Activated naive CD8-positive, alpha-beta T cell treated with anti-CD3 and anti-CD28 coated beads for 36 hours (primary cell): ENCODE measurements around the gene WDR73. TPM values are rescaled to one million over a fixed set of nuclear protein-coding genes. Genes with fewer than 3 reads are reported as not detected.

Source experiments
- DNase-seq: peaks from one replicate; pipeline ENCODE4 v3.0.0; 2021
- H3K27ac Mint-ChIP-seq: one replicate; pipeline ENCODE4 v1.8.0; 2022; ENCODE audit warnings: mild to moderate bottlenecking, moderate library complexity, mixed read lengths
- H3K27me3 Mint-ChIP-seq: one replicate; pipeline ENCODE4 v1.8.0; 2022; ENCODE audit warnings: mild to moderate bottlenecking, mixed read lengths
- H3K36me3 Mint-ChIP-seq: one replicate; pipeline ENCODE4 v1.8.0; 2021; ENCODE audit warnings: mild to moderate bottlenecking, mixed read lengths
- H3K4me1 Mint-ChIP-seq: one replicate; pipeline ENCODE4 v1.8.0; 2021; ENCODE audit warnings: mixed read lengths
- H3K4me3 Mint-ChIP-seq: one replicate; pipeline ENCODE4 v1.8.0; 2022; ENCODE audit warnings: mild to moderate bottlenecking, moderate library complexity, mixed read lengths
- H3K9me3 Mint-ChIP-seq: one replicate; pipeline ENCODE4 v1.8.0; 2022; ENCODE audit warnings: mixed read lengths
- total RNA-seq, 2 experiments: library from RNA; stranded (reverse); gene quantifications; one replicate each; pipeline ENCODE4 v1.2.3, GENCODE V29; 2021

The WDR73 gene
- total RNA-seq, 2 experiments from 2014 or later = 22.1 to 26.3 TPM

GRCh38 chr15:84668221-84668982 is 14.3 kb upstream of the WDR73 start:
- Mint-ChIP-seq H3K9me3 (no peaks in the 10 kb centered on the region), H3K27ac (no peak overlapping the region), H3K4me3 (no peak overlapping the region), H3K27me3 (no peaks in the 10 kb centered on the region), H3K4me1 (peaks cover 21% of the 10 kb centered on the region), H3K36me3 (peaks cover 15% of the 10 kb centered on the region)
- no peak for DNase-seq

GRCh38 chr15:84666373-84666772 is 12.3 kb upstream of the WDR73 start:
- Mint-ChIP-seq H3K27me3 (no peaks in the 10 kb centered on the region), H3K4me1 (peaks cover 15% of the 10 kb centered on the region), H3K4me3 (no peak overlapping the region), H3K36me3 (peaks cover 11% of the 10 kb centered on the region), H3K27ac (peak overlapping the region; percentile 30), H3K9me3 (no peaks in the 10 kb centered on the region)
- no peak for DNase-seq

- no peaks in the 10 kb centered on the region for H3K27me3 Mint-ChIP-seq
- no peak overlapping the region for H3K4me3 Mint-ChIP-seq
- peaks cover 21% of the 10 kb centered on the region for H3K4me1 Mint-ChIP-seq
- no peak for DNase-seq
- H3K27ac Mint-ChIP-seq = no peak overlapping the region
- no peaks in the 10 kb centered on the region for H3K36me3 Mint-ChIP-seq
- H3K9me3 Mint-ChIP-seq = no peaks in the 10 kb centered on the region
Observed at GRCh38 chr15:84661001-84661400, 6.9 kb upstream of the WDR73 start.

- Mint-ChIP-seq H3K27me3 (no peaks in the 10 kb centered on the region), H3K4me3 (no peak overlapping the region), H3K4me1 (peaks cover 21% of the 10 kb centered on the region), H3K9me3 (no peaks in the 10 kb centered on the region), H3K27ac (no peak overlapping the region), H3K36me3 (no peaks in the 10 kb centered on the region)
- DNase-seq = no peak
Observed at GRCh38 chr15:84659904-84660781, 6.1 kb upstream of the WDR73 start.

GRCh38 chr15:84658788-84659411 is 4.8 kb upstream of the WDR73 start:
- Mint-ChIP-seq H3K9me3 (no peaks in the 10 kb centered on the region), H3K27ac (peak overlapping the region; percentile 79), H3K36me3 (no peaks in the 10 kb centered on the region), H3K27me3 (no peaks in the 10 kb centered on the region), H3K4me3 (peak overlapping the region; percentile 65), H3K4me1 (peaks cover 26% of the 10 kb centered on the region)
- no peak for DNase-seq

DNA sequence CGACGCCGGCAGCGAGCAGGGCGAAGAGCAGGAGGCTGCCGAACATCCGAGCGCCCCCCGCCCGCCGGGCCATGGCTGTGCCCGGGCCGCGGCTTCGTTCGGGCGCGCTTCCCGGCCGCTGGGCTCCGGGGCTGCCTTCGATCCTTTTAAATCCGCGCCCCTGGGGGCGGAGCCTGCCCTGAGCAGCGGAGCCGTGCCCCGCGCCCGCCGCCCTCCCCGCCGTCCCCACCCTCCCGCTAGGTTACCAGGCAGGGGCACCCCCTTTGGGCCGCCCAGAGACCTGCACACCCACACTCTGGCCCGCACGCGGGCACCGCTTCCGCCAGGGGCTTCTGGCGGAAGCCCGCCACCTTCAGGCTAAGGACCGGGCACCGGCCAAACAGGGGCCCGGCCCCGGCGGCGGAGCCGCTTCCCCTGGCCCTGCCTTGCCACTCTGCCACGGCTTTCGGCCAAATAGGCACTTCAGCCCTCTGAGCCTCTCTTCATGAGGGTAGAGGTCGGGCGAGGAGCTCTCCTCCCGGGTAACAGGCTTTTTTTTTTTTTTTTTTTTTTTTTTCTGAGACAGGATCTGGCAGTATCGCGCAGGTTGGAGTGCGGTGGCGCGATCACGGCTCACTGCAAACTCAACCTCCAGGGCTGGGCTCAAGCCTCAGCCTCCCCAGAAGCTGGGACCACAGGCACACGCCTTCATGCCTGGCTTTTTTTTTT is 4.2 kb upstream of the WDR73 start, which contains the start of gene NMB:
TSS of gene NMB (minus strand) at position 120 of the 708 bp plus-strand sequence. CDS start at position 73, 47 bp downstream.
- no peaks in the 10 kb centered on the region for H3K9me3 Mint-ChIP-seq
- H3K27me3 Mint-ChIP-seq = no peaks in the 10 kb centered on the region
- no peaks in the 10 kb centered on the region for H3K36me3 Mint-ChIP-seq
- peak; percentile 87 for DNase-seq
- peak within 1 kb of the TSS; percentile 65 for H3K4me3 Mint-ChIP-seq
- H3K4me1 Mint-ChIP-seq = peaks cover 32% of the 10 kb centered on the region
- peak within 1 kb of the TSS; percentile 79 for H3K27ac Mint-ChIP-seq

DNA sequence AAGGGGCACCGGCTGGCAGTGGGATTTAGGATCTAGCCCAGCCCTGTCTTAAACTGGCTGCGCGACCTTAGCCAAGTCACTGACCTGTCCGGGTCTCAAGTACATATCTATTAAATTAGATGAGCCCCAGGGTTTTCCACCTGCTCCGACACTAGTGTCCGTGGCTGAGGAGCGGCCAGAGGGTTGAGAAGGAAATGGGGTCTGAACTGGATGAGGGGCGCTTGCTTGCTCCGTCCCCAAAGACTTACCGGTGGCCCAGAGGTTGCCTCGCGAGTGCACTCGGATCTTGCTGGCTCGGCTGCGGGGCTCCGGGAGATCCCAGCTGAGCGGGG is 3.6 kb upstream of the WDR73 start:
- DNase-seq = no peak
- Mint-ChIP-seq H3K27me3 (no peaks in the 10 kb centered on the region), H3K4me1 (peaks cover 36% of the 10 kb centered on the region), H3K27ac (no peak overlapping the region), H3K9me3 (no peaks in the 10 kb centered on the region), H3K36me3 (no peaks in the 10 kb centered on the region), H3K4me3 (peak overlapping the region; percentile 64)

GRCh38 chr15:84656972-84657371 is 2.9 kb upstream of the WDR73 start:
- H3K4me3 Mint-ChIP-seq = no peak overlapping the region
- H3K27ac Mint-ChIP-seq = no peak overlapping the region

GRCh38 chr15:84654689-84655453 is 788 bp upstream of the WDR73 start:
- H3K27me3 Mint-ChIP-seq = no peaks in the 10 kb centered on the region
- H3K36me3 Mint-ChIP-seq = peaks cover 9% of the 10 kb centered on the region
- DNase-seq = peak; percentile 79
- H3K4me1 Mint-ChIP-seq = peaks cover 42% of the 10 kb centered on the region
- no peaks in the 10 kb centered on the region for H3K9me3 Mint-ChIP-seq
- H3K4me3 Mint-ChIP-seq = peak overlapping the region; percentile 97
- H3K27ac Mint-ChIP-seq = peak overlapping the region; percentile 98

More at GRCh38 chr15:84656972-84657371, 2.9 kb upstream of the WDR73 start:
- peaks cover 5% of the 10 kb centered on the region for H3K36me3 Mint-ChIP-seq
- no peaks in the 10 kb centered on the region for H3K9me3 Mint-ChIP-seq
- no peak for DNase-seq
- peaks cover 40% of the 10 kb centered on the region for H3K4me1 Mint-ChIP-seq
- H3K27me3 Mint-ChIP-seq = no peaks in the 10 kb centered on the region

DNA sequence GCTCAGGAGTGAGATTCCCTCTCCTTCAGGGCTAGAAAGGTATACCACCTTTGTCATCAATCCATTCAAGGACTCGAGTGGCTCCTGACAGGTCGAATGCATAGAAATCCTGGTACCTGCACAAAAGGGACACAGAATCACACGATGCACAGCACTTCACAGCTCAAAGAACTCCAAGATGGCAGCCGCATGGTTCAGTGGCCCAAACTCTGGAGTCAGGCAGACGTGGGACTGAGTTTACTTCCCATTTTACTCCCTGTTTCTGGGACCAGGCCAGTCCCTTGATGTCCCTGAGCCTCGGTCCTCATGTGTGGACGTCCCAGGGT is 536 bp downstream of the WDR73 start:
- Mint-ChIP-seq H3K9me3 (no peaks in the 10 kb centered on the region), H3K4me1 (peaks cover 33% of the 10 kb centered on the region), H3K27me3 (no peaks in the 10 kb centered on the region), H3K27ac (peak overlapping the region; percentile 98), H3K36me3 (peaks cover 12% of the 10 kb centered on the region), H3K4me3 (peak overlapping the region; percentile 97)
- DNase-seq = no peak

DNA sequence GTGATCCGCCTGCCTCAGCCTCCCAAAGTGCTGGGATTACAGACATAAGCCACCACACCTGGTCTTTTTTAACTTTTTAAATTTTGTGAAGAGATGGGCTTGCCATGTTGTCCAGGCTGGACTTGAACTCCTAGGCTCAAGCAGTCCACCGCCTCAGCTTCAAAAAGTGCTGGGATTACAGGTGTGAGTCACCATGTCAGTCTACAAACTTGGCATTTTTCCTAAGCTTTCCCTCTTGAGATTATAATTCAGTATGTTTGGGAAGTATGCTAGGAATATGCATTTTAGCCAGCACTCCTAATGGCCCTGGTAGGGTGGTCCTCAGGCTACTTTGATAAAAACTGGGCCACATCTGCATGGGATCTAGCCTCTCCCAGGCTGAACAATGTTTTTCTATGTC is 4.4 kb downstream of the WDR73 start:
- Mint-ChIP-seq H3K36me3 (peaks cover 21% of the 10 kb centered on the region), H3K4me1 (peaks cover 27% of the 10 kb centered on the region), H3K27ac (no peak overlapping the region), H3K4me3 (no peak overlapping the region), H3K9me3 (no peaks in the 10 kb centered on the region), H3K27me3 (no peaks in the 10 kb centered on the region)
- DNase-seq = no peak

DNA sequence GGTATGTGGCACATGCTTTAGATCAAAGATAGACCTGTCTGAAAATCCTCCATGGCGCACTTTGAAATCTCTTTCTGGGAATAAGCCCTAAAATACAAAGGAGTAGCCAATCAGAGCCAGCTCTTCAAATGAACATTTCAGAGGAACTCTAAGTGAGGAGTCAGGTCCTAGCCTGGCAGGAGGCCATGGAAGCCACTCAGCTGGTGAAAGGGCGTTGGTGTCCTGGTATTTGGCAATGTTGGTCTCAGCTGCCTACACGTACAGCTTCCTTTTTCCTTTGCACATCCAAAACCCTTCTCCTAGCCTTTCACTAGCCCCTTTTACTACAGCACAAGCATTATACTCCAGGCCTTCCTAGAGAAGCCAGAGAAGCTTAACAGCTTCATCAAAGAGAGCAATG is 5.5 kb downstream of the WDR73 start:
- Mint-ChIP-seq H3K4me3 (no peak overlapping the region), H3K36me3 (peaks cover 21% of the 10 kb centered on the region), H3K27ac (peak overlapping the region; percentile 26), H3K4me1 (peaks cover 24% of the 10 kb centered on the region), H3K9me3 (no peaks in the 10 kb centered on the region), H3K27me3 (no peaks in the 10 kb centered on the region)
- no peak for DNase-seq

- peaks cover 16% of the 10 kb centered on the region for H3K4me1 Mint-ChIP-seq
- peak overlapping the region; percentile 41 for H3K27ac Mint-ChIP-seq
- H3K4me3 Mint-ChIP-seq = no peak overlapping the region
- peaks cover 27% of the 10 kb centered on the region for H3K36me3 Mint-ChIP-seq
- DNase-seq = no peak
- no peaks in the 10 kb centered on the region for H3K27me3 Mint-ChIP-seq
- no peaks in the 10 kb centered on the region for H3K9me3 Mint-ChIP-seq
Observed at GRCh38 chr15:84647726-84648125, 6.4 kb downstream of the WDR73 start.

DNA sequence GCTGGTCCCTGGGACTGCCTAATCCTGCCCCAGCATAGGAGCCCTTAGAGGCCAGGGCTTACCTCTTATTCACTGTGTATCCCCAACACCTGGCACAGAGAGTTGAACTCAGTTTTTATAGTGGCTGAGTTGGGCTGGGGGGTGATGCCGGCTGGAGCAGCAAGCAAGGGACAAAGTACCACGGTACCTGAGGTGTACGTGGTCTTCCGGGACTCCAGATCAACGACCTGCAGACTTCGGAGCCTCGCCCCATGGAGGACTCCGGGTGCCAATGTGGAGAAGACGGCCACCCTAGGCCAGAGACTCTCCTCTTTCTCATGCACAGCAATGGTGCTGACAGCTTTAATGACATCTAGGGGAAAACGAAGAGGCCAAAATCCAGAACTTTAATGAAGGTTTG is 8.1 kb downstream of the WDR73 start:
- Mint-ChIP-seq H3K9me3 (no peaks in the 10 kb centered on the region), H3K27me3 (no peaks in the 10 kb centered on the region), H3K36me3 (peaks cover 23% of the 10 kb centered on the region), H3K4me1 (peaks cover 10% of the 10 kb centered on the region), H3K4me3 (no peak overlapping the region), H3K27ac (no peak overlapping the region)
- DNase-seq = no peak
